SW480 (cell line): Measurements from ENCODE around the gene MEIOC.

Experiments
- DNase-seq: peaks from one replicate; pipeline ENCODE4 v3.0.0-alpha.2; 2016; ENCODE audit warnings: low spot score

Gene MEIOC

DNA sequence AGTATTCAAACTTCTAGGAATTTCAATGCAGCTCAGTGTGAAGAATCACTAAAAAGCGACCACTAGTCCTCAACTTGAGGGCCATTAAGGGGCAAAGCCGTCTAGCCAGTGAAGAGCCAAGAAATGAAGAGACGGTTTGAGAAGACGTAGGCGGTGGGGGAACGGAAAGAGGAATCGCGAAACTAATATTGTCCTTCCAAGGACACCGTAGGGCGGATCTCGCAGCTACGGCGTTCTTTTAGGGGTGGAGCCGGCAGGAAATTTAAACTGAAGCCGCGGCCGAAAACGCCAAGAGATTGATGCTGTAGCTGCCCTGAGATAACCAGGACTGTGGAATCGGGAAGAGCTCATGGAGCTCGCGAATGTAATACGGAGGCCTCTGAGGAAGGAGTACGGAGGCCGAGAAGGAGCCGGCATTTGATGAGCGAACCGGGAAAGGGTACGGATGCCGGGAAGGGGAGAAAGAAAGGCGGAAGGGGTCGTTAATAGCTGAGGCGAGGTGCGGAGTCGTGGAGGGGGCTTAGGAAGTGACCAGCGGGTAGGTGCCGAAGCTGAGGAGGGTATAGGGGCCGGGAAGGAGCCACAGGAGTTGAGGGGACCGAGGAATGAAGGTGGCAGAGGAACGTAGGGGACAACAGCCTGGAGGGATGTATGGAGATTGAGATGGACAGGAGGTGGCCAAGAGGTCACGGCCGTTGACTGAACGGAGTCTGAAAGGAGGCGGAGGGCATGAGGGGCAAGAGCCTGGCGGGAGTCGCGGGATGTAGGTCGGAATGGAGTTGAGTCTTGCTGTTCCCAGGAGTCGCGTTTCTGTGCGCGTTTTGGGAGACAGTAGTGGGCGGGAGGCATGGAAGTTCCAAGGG, 52.4 kb downstream of the MEIOC start, which contains the start of gene DBF4B:
TSS of gene DBF4B (plus strand) at position 265 of the 863 bp plus-strand sequence. CDS start at position 421, 156 bp downstream.
- peak; percentile 88 for DNase-seq

- DNase-seq = no peak
These were observed 63.2 kb downstream of the MEIOC start for GRCh38 chr17:44719444-44719843.

DNA sequence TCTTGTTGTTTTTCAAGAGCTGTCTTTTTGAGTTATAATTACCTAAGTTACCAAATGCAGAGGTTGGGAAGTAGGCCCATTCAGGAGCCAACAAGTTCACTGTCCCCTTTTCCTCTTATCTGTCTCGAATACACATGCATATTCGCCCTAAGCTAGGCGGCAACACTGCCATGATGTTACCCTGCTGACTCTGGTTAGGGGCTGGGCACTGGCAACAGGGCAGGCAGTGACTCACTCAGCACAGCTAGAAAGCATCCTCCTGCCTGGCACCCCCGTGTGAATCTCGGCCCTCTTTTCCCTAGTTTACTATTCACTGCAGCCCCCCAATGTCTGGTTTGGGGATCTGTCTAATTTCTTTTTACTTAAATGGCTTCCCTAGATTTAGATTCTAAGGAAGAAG, 66.0 kb downstream of the MEIOC start:
- no peak for DNase-seq
